GM21786 (cell line): ENCODE data around the gene UNC119.

Experiments used
- ATAC-seq: cut with Tn5 transposase; IDR thresholded peaks from one replicate; pipeline ENCODE4 v1.9.1; 2021; ENCODE audit not compliant: unreplicated experiment

The UNC119 gene

GRCh38 chr17:28545141-28545503 lies 7.3 kb downstream of the UNC119 start:
- no peak for ATAC-seq

DNA sequence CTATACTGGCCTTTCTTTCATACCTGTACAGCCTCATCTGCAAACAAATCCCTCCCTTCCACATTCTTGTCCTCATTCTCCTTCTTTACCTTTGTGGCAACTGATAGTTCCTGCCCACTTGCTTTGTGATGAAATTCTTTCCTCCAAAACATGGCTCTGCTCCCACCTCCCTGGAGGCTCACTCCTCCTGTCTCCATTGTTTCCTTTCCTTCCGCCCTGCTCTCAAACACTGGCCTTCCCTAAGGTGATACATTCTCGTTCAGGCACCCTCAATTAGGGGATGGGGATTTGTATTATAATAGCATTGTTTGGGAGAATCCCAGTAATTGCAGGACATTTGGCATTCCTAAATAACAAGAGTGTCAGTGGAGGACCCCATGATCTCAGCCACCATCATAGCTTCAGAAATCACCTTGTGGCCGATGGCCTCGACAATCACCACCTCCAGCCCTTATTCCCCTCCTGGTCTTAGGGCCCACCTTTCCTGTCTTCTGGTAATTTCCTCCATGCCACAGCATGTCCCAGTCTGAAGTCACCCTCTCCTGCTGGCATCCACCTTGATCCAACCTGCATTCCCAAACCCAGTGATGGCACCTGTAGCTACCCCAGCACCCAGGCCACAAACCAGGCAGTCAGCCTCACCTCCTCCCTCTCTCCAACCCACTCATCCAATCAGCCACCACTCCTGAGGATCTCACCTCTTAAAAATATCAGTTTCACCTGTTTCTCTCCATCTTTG lies 7.9 kb downstream of the UNC119 start:
- ATAC-seq, result no peak

GRCh38 chr17:28541439-28541838 lies 11.0 kb downstream of the UNC119 start:
- ATAC-seq, result no peak

GRCh38 chr17:28540231-28540630 lies 12.2 kb downstream of the UNC119 start:
- ATAC-seq, result no peak

DNA sequence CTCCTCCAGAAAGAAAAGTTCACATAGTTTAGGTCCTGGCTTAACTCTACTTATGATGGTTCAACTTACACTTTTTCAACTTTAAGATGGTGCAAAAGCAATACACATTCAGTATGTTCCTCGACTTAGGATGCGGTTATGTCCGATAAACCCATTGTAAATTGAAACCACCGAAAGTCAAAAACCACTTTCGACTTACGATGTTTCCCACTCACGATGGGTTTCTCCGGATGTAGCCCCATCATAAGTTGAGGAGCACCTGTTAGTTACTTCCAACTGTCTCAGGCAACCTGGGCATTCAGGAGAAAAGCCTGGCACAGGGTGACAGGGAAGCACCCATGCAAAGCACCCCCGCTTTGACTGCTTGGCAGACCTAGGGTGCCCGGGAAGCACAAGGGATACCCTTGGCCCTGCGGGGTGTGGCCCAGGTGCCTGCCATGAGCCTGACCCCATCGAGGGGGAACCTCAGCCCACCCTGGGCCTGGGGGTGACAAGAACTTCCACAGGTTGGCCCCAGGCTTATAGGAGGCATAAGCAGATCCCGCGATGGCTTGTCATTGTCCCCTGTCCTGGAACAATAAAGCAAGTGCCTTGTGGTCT lies 14.0 kb downstream of the UNC119 start:
- ATAC-seq, result no peak

DNA sequence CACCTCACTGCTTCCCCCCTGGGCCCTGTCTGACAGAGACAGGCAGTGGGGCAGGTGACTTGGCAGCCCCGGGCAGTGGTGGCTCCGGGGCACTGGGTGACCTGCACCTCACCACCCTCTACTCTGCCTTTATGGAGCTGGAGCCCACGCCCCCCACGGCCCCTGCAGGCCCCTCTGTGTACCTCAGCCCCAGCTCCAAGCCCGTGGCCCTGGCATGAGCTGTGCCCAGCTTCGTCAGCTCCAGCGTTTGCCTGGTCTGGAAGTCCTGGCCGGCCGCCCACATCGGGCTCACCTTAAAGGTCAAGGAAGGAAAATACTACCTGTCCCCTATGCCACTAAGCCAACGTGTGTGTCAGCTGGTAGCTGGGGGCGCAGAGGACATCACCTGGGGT lies 15.2 kb downstream of the UNC119 start:
- no peak for ATAC-seq

- ATAC-seq, result no peak
Measured at GRCh38 chr17:28536532-28537218, 15.7 kb downstream of the UNC119 start.

GRCh38 chr17:28534740-28535375 lies 17.6 kb downstream of the UNC119 start:
- no peak for ATAC-seq

DNA sequence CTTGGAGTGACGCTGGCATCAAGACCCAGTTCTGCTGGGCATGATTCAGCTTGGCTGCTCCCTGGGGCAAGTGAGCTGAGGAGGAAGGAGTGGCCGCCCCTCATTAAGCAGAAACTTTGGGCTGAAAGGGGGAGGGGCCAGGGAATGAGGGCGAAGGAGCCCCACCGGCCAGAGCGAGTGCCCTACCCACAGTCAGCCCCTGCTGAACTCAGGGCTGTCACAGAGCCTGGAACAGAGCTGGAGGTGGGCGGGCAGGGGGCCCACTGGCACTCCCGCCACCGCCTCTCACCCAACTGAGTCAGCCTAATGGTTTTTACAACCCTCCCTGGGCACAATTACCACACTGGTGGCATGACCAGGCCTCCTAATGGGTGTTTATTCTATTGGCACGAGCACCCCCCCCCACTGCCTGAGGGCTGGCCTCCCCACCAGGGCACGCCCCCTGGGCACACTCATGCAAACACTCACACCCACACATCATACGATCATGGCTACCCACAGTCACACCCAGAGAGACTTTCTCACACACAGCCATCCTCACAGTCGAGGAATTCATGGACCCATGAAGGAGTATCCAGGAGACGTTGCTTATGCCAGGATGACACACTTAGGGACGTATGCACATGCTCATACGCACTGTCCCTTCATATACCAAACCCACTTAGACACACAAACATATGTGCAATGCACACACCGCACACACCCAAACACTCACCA lies 19.2 kb downstream of the UNC119 start:
- no peak for ATAC-seq

DNA sequence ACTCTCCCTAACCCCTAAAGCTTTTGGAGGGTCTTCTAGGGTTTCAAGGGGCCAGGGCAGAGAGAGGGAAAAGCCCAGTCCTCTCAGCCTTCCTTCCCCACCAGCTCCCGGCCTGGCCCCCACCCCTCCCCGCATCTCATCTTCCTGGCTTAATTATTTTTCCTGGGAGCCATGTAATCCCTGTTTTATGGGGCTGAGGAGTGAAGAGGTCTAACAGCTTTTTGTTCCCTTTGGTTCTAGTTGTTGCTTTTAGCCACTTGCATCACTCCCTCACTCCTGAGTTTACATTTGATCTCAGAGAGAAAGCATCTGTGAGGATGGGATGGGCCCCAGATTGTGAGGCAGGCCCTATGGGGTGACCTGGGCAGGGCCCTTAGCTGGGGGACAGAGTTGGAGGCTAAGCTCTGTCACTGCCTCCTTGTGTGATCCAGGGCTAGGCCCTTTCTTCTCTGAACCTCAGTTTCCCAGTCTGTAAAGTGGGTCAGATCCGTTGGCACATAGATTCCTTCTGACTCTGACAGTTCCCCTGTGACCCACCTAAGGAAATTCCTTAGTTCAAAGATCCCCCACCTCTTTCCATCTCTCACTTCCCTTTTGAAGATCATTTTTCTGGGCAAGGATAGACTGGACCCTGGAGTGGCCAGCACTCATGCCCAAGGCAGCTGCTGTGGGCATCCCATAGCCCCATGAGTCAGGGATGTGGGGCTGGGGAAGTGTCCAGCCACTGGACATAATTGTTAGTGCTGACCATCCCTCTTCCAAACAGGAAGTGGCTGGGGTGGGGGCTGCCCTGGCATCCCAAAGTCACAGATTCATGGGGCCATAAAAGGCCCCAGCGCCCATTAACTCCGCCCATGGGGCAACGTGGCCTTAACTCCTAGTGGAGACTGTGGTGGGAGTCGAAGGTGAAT lies 20.1 kb downstream of the UNC119 start:
- no peak for ATAC-seq

DNA sequence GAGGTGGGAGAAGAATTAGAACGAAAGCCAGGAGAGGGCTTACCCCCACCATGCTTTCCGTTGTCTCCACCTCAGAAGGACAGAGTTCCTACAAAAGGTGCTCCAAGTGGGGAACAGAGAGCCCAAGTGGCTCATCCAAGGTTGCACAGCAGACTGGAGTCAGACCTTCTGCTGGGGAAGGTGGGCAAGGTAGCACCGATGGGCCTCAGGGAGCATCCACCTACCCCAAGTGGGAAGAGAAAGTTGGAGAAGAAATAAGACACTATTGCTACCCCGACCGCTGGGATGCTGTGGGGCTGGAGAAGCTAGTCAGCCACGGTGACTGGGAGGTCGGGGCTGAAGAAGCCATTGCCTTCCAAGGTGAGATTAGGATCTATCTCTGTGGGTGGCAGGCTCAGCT lies 21.5 kb downstream of the UNC119 start:
- ATAC-seq, result no peak

DNA sequence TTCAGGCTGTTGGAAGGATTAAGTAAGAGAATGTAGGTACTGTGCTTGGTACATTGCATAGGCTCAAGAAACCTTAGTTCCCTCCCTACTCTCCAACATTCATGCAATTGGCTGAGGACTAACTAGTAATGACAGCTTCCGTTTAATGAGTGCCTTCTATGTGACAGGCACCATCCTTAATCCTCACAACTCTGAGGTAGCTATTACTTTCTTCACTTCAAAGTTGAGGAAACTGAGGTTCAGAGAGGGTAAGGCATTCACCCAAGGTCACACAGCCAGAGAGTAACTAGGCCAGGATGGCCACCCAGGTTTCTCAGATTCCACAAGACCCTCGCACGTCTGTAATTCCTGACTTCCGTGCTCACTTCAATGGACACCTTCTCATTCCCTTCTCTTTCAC lies 22.2 kb downstream of the UNC119 start:
- no peak for ATAC-seq

GRCh38 chr17:28529013-28529400 lies 23.4 kb downstream of the UNC119 start:
- no peak for ATAC-seq

- ATAC-seq, result no peak
Measured at GRCh38 chr17:28528327-28529012, 24.0 kb downstream of the UNC119 start.

GRCh38 chr17:28527859-28528258 lies 24.6 kb downstream of the UNC119 start:
- no peak for ATAC-seq

DNA sequence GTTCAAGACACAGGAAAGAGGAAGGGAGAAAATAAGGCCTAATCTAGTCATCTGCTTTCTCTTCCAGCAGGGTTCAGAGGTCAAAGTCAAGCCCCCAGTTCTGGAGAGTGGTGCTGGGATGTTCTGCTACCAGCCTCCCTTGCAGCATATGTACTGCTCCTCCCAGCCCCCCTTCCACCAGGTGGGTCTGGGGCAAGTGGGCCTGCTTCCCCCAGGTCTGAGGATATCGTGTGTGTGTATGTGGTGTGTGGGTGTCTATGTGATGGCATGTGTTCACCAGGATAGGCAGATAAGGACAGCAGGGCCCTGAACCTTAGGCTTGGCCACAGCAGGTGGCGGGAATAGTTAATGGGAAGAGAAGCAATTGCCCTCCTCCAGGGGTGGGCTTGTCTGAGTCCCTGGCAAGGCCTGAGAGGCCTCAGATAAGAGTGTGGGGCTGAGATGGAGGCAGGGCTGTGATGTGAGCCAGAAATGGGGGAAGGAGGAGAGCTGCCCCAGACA lies 25.2 kb downstream of the UNC119 start:
- ATAC-seq, result no peak

DNA sequence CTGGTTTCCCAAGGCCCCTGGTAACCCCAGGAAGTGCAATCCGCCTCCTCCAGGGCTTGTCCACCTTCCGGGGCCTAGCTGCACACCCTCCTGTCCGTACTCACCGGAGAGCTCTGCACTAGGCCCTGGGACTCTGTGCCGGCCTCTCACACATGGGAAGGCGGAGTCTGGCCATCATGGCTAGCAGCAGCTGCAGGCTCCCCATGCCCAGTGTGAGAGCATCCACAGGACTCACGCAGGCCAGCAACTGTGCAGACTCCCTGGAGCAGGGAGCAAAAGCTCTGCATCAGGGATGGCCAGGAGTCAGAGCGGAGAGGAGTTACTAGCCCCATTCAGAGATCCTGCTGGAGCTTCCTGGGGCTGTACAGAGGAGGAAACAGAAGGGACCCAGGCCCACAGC lies 26.0 kb downstream of the UNC119 start:
- ATAC-seq, result no peak

- no peak for ATAC-seq
Measured at GRCh38 chr17:28524476-28525424, 27.7 kb downstream of the UNC119 start.
